Right atrium auricular region (tissue), 2 donors: ENCODE measurements around the gene OCIAD2. TPM values are rescaled to one million over a fixed set of nuclear protein-coding genes. Genes with fewer than 3 reads are reported as not detected.

ENCODE experiments used
- DNase-seq: peaks from one replicate; pipeline ENCODE4 v3.0.0-alpha.2; 2019; ENCODE audit warnings: low spot score
- H3K27ac ChIP-seq, 2 donors: fragments of 200-600 bp; sonication (generic); 1 replicate in 1 of 2; 2 replicates in 1 of 2; pipeline ENCODE4 v1.5.1; 2016 to 2019
- H3K27me3 ChIP-seq, 2 donors: fragments of 200-600 bp; sonication (generic); one replicate each; pipeline versions ENCODE4 v1.5.1 to v1.6.0; 2017 to 2019
- H3K36me3 ChIP-seq: fragments of 200-600 bp; sonication (generic); one replicate; pipeline ENCODE4 v1.5.1; 2016
- H3K4me1 ChIP-seq, 2 donors: fragments of 200-600 bp; sonication (generic); one replicate each; pipeline versions ENCODE4 v1.5.1 to v1.6.0; 2017 to 2019
- H3K4me3 ChIP-seq, 2 donors: fragments of 200-600 bp; sonication (generic); 1 replicate in 1 of 2; 2 replicates in 1 of 2; pipeline ENCODE4 v1.5.1; 2017 to 2019; ENCODE audit warnings: mild to moderate bottlenecking in 1 of 2, moderate library complexity in 1 of 2
- H3K9me3 ChIP-seq, 2 donors: fragments of 200-600 bp; sonication (generic); one replicate each; pipeline ENCODE4 v1.5.1; 2019
- total RNA-seq, 2 donors: library from RNA; depleted of rRNA; stranded (reverse); fragments of >200 nt; gene quantifications; one replicate each; pipeline ENCODE4 v1.1.0, GENCODE V29; 2016
- TF ChIP-seq, protein P1 (sequence below), 2 donors: fragments of 200-600 bp; sonication (generic); IDR thresholded peaks; one replicate each; pipeline ENCODE4 v1.5.1; 2019; ENCODE audit warnings: antibody characterized with exemption in 2 of 2

OCIAD2 gene
- total RNA-seq, 2 donors from 2014 or later, result 8.3 to 13.2 TPM

DNA sequence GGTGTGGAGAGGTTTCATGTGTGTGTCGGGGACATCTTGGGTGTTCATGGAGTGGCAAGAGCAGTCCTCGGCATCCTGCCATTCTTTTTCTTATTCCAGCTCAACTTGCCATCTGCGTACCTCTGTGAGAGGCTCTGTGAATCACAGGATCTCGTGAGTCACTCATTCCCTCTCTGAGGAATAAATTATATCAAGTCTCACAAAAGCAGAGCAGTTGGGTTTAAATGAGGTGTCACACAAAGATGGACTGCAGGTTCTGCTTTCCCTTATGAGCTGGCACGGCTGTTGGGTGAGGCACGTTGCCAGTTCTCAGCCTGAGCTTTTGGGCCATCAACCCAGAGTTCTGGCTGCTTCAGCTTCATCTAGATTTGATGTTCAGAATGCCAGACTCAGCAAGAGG lies 6.8 kb upstream of the OCIAD2 start:
- DNase-seq, result no peak
- Histone ChIP-seq H3K9me3 (no peaks in the 10 kb centered on the region), H3K27me3 (no peaks in the 10 kb centered on the region), H3K36me3 (no peaks in the 10 kb centered on the region), H3K4me3 (no peak overlapping the region), H3K27ac (no peak overlapping the region), H3K4me1 (no peaks in the 10 kb centered on the region)
- TF ChIP-seq, protein P1, sequence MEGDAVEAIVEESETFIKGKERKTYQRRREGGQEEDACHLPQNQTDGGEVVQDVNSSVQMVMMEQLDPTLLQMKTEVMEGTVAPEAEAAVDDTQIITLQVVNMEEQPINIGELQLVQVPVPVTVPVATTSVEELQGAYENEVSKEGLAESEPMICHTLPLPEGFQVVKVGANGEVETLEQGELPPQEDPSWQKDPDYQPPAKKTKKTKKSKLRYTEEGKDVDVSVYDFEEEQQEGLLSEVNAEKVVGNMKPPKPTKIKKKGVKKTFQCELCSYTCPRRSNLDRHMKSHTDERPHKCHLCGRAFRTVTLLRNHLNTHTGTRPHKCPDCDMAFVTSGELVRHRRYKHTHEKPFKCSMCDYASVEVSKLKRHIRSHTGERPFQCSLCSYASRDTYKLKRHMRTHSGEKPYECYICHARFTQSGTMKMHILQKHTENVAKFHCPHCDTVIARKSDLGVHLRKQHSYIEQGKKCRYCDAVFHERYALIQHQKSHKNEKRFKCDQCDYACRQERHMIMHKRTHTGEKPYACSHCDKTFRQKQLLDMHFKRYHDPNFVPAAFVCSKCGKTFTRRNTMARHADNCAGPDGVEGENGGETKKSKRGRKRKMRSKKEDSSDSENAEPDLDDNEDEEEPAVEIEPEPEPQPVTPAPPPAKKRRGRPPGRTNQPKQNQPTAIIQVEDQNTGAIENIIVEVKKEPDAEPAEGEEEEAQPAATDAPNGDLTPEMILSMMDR (IDR thresholded peaks at IDR 0.05), result no peak

DNA sequence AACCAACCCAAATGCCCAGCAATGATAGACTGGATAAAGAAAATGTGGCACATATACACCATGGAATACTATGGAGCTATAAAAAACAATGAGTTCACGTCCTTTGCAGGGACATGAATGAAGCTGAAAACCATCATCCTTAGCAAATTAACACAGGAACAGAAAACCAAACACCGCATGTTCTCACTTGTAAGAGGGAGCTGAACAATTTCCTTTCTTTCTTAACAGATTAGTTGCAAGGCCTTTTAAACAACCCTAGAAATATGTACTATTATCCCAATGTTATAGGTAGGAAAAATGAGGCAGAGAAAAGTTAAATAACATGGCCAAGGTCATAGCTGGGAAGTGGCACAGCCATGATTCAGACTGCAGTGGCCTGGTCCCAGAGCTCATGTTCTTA lies 5.8 kb upstream of the OCIAD2 start:
- Histone ChIP-seq H3K4me1 (no peaks in the 10 kb centered on the region), H3K9me3 (no peaks in the 10 kb centered on the region), H3K36me3 (no peaks in the 10 kb centered on the region), H3K27ac (no peak overlapping the region), H3K4me3 (no peak overlapping the region), H3K27me3 (no peaks in the 10 kb centered on the region)
- TF ChIP-seq, protein P1 (IDR thresholded peaks at IDR 0.05), result no peak
- DNase-seq, result no peak

DNA sequence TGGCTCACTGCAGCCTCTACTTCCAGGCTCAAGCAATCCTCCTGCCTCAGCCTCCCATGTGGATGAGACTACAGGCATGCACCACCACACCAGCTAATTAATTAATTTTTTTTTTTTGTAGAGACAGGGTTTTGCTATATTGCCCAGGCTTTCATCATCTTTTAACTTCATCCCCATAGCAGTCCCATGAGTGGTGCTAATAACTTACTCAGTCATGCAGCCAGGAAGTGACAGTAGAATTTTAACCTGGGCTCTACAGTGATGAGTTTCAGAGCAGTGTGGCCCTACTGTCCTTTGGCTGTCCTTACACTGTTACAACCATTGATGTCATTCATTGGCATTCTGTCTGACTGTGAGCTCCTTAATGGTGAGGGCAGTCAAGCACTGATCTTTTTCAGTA lies 3.9 kb upstream of the OCIAD2 start:
- Histone ChIP-seq H3K4me1 (peaks cover 0 to 10% of the 10 kb centered on the region in 2 donors), H3K27ac (no peak overlapping the region), H3K36me3 (no peaks in the 10 kb centered on the region), H3K27me3 (no peaks in the 10 kb centered on the region), H3K4me3 (no peak overlapping the region), H3K9me3 (no peaks in the 10 kb centered on the region)
- DNase-seq, result no peak
- TF ChIP-seq, protein P1 (IDR thresholded peaks at IDR 0.05), result no peak

DNA sequence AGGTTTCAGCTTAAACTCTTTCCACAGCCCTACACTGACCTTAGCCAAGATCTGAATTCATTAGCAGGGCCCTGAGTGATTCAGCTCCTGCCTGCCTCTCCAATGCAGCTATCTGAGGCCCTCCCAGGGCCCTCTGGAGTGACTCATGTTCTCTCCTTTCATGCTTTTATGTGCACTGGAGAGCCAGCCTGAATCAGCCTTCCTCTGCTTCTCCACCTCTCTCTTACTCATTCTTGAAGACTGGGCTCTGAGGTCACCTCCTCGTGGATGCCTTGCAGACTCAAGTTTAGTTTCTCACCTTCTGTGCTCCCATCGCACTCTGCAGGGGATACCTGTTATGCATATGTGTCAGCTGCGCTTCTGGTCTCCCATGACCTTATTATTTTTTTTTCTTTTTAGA lies 3.1 kb upstream of the OCIAD2 start:
- no peak overlapping the region for H3K4me3 ChIP-seq
- TF ChIP-seq, protein P1 (IDR thresholded peaks at IDR 0.05), result no peak
- H3K9me3 ChIP-seq, result no peaks in the 10 kb centered on the region
- H3K4me1 ChIP-seq, result peaks cover 0 to 10% of the 10 kb centered on the region in 2 donors
- no peak overlapping the region for H3K27ac ChIP-seq
- H3K36me3 ChIP-seq, result no peaks in the 10 kb centered on the region
- DNase-seq, result no peak
- no peaks in the 10 kb centered on the region for H3K27me3 ChIP-seq

DNA sequence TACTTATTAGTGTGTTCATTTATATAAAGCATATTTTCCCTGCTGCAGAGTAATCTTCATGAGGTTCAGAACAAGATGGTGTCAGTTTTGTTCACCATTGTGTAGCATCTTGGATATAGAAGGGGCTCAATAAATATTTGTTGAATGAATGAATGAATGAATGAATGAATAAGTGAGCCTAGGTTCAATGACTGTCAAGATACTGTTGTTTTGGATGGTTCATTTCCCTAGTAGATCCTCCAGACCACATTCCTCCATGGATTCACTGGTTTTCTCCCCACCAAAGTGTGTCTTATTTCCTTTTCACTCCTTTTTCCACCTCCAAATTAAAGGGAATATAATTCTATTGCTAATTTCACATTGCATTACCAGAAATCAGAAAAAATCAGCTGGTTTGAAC lies 2.1 kb upstream of the OCIAD2 start:
- no peak overlapping the region for H3K4me3 ChIP-seq
- H3K27me3 ChIP-seq, result no peaks in the 10 kb centered on the region
- no peaks in the 10 kb centered on the region for H3K36me3 ChIP-seq
- H3K27ac ChIP-seq, result no peak overlapping the region
- peaks cover 0 to 10% of the 10 kb centered on the region in 2 donors for H3K4me1 ChIP-seq
- DNase-seq, result no peak
- TF ChIP-seq, protein P1 (IDR thresholded peaks at IDR 0.05), result no peak
- H3K9me3 ChIP-seq, result no peaks in the 10 kb centered on the region

DNA sequence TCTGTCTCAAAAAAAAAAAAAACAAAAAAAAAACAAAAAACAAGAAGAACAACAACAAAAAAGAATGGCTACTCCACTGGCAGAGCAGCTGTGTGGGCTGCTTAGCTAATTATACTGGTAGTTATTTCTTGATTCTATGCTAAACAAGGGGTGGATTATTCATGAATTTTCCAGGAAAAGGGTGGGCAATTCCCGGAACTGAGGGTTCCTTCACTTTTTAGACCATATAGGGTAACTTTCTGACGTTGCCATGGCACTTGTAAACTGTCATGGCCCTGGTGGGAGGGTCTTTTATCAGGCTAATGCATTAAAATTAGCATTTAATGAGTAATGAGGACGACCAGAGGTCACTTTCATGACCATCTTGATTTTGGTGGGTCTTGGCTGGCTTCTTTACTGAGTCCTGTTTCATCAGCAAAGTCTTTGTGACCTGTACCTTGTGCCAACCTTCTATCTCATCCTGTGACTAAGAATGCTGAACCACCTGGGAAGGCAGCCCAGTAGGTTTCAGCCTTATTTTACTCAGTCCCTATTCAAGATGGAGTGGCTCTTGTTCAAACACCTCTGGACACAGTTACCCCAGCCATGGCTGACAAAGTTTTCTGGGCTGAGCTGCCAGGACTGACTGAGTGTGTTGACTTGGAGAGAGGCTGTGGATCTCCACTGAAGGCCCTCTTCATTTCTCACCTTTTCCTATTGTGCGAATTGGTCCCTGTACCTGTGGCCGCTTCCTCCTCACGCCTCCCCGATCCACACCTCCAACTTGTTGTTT lies 1.3 kb upstream of the OCIAD2 start:
- no peaks in the 10 kb centered on the region for H3K9me3 ChIP-seq
- no peaks in the 10 kb centered on the region for H3K27me3 ChIP-seq
- H3K4me1 ChIP-seq, result peaks cover 0 to 10% of the 10 kb centered on the region in 2 donors
- no peak overlapping the region for H3K27ac ChIP-seq
- H3K4me3 ChIP-seq, result no peak overlapping the region
- TF ChIP-seq, protein P1 (IDR thresholded peaks at IDR 0.05), result no peak
- H3K36me3 ChIP-seq, result no peaks in the 10 kb centered on the region
- no peak for DNase-seq
